ENCODE data around the gene GABARAPL2.

Gene GABARAPL2

DNA sequence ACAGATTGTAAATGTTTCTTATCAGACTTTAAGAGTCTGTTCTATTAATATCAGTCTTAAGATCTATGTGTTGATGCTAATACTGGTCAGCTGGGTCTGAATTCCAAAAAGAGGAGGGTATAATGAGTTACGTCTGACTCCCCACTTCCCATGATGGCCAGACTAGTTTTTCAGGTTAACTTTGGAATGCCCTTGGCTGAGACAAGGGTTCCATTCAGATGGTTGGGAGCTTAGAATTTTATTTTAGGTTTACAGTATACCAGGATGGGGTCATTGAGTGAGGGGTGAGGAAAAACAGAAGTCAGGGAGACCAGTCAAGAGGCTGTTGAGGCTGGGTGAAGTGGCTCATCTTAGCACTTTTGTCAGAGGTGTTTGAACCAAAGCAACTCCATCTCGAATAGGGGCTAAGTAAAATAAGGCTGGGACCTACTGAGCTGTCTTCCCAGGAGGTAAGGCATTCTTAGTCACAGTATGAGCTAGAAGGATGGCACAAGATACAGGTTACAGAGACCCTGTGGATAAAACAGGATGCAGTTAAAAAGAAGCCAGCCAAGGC lies 7.3 kb upstream of the GABARAPL2 start:
- H3K36me3 ChIP-seq (ENCODE audit: low read depth): no peaks in the 10 kb centered on the region
- no peaks in the 10 kb centered on the region for H3K9me3 ChIP-seq (ENCODE audit: severe bottlenecking)
- TF ChIP-seq, protein P1, sequence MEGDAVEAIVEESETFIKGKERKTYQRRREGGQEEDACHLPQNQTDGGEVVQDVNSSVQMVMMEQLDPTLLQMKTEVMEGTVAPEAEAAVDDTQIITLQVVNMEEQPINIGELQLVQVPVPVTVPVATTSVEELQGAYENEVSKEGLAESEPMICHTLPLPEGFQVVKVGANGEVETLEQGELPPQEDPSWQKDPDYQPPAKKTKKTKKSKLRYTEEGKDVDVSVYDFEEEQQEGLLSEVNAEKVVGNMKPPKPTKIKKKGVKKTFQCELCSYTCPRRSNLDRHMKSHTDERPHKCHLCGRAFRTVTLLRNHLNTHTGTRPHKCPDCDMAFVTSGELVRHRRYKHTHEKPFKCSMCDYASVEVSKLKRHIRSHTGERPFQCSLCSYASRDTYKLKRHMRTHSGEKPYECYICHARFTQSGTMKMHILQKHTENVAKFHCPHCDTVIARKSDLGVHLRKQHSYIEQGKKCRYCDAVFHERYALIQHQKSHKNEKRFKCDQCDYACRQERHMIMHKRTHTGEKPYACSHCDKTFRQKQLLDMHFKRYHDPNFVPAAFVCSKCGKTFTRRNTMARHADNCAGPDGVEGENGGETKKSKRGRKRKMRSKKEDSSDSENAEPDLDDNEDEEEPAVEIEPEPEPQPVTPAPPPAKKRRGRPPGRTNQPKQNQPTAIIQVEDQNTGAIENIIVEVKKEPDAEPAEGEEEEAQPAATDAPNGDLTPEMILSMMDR (IDR thresholded peaks at IDR 0.05; ENCODE audit: poor library complexity, severe bottlenecking): no peak
- H3K27ac ChIP-seq (ENCODE audit: poor library complexity, severe bottlenecking): no peak overlapping the region
- no peaks in the 10 kb centered on the region for H3K27me3 ChIP-seq (ENCODE audit: insufficient read depth, poor library complexity, severe bottlenecking)
- peaks cover 7% of the 10 kb centered on the region for H3K4me1 ChIP-seq (ENCODE audit: insufficient read depth, poor library complexity, severe bottlenecking)
- DNase-seq (ENCODE audit: low spot score) (no peak), ATAC-seq (ENCODE audit: low read depth) (no peak)
- H3K4me3 ChIP-seq (ENCODE audit: severe bottlenecking): no peak overlapping the region

DNA sequence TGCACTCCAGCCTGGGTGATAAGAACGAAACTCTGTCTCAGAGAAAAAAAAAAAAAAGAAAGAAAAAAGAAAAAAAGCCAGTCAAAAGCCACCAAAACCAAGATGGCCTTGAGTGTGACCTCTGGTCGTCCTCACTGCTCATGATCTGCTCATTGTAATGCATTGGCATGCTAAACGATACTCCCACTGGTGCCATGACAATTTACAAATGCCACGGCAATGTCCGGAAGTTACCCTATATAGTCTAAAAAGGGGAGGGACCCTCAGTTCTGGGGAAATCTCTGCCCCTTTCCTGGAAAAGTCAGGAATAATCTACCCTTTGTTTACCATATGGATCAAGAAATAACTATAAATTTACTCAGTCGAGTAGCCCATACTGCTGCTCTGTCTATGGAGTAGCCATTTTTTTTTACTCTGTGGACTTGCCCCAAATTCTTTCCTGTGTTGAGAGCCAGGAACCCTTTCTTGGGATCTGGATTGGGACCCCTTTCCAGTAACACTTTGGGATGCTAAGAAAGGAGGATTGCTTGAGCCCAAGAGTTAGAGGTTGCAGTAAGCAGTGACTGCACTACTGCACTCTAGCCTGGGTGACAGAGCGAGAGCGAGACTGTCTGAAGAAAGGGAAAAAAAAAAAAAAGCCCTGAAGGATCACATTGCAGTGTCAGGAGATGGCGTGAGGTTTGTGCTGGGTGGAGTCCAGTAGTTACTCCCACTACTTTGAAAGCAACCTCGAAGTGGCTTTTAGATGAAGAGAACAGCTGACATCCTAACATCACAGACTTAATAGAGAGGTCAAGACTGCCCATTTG lies 6.4 kb upstream of the GABARAPL2 start:
- Histone ChIP-seq H3K27me3 (ENCODE audit: insufficient read depth, poor library complexity, severe bottlenecking) (no peaks in the 10 kb centered on the region), H3K36me3 (ENCODE audit: low read depth) (no peaks in the 10 kb centered on the region), H3K9me3 (ENCODE audit: severe bottlenecking) (no peaks in the 10 kb centered on the region), H3K4me3 (ENCODE audit: severe bottlenecking) (no peak overlapping the region), H3K4me1 (ENCODE audit: insufficient read depth, poor library complexity, severe bottlenecking) (peaks cover 4% of the 10 kb centered on the region), H3K27ac (ENCODE audit: poor library complexity, severe bottlenecking) (no peak overlapping the region)
- ATAC-seq (ENCODE audit: low read depth) (no peak), DNase-seq (ENCODE audit: low spot score) (no peak)
- TF ChIP-seq, protein P1 (IDR thresholded peaks at IDR 0.05; ENCODE audit: poor library complexity, severe bottlenecking): no peak

DNA sequence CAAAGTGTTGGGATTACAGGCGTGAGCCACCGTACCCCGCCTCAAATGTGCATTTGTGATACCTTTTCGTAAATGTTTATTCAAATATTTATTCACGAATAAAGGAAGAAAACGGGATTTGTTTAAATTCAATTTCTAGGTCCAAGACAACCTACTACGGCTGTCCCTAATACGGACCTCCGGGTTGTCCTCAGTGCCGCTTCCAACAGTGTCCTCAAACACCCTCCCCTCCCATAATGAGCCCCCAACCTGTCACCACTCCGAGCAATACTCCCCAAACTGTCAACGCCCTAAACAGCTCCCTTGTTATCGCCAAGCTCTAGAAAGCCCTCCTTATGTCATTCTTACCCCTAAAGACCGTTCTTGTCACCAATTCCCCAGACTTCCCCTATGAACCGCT lies 539 bp upstream of the GABARAPL2 start:
- Histone ChIP-seq H3K4me3 (ENCODE audit: severe bottlenecking) (peak overlapping the region; percentile 71), H3K4me1 (ENCODE audit: insufficient read depth, poor library complexity, severe bottlenecking) (no peaks in the 10 kb centered on the region), H3K27ac (ENCODE audit: poor library complexity, severe bottlenecking) (peak overlapping the region; percentile 20), H3K36me3 (ENCODE audit: low read depth) (peaks cover 37% of the 10 kb centered on the region), H3K27me3 (ENCODE audit: insufficient read depth, poor library complexity, severe bottlenecking) (no peaks in the 10 kb centered on the region), H3K9me3 (ENCODE audit: severe bottlenecking) (no peaks in the 10 kb centered on the region)
- DNase-seq (ENCODE audit: low spot score): no peak
- peak; percentile 1; the same call in 1 of the 3 replicates for ATAC-seq (ENCODE audit: low read depth)
- TF ChIP-seq, protein P1 (IDR thresholded peaks at IDR 0.05; ENCODE audit: poor library complexity, severe bottlenecking): no peak

GRCh38 chr16:75566758-75567255 lies 628 bp downstream of the GABARAPL2 start:
- Histone ChIP-seq H3K9me3 (ENCODE audit: severe bottlenecking) (no peaks in the 10 kb centered on the region), H3K27me3 (ENCODE audit: insufficient read depth, poor library complexity, severe bottlenecking) (no peaks in the 10 kb centered on the region), H3K4me3 (ENCODE audit: severe bottlenecking) (peak overlapping the region; percentile 71), H3K4me1 (ENCODE audit: insufficient read depth, poor library complexity, severe bottlenecking) (no peaks in the 10 kb centered on the region), H3K27ac (ENCODE audit: poor library complexity, severe bottlenecking) (peak overlapping the region; percentile 20), H3K36me3 (ENCODE audit: low read depth) (peaks cover 47% of the 10 kb centered on the region)
- no peak for DNase-seq (ENCODE audit: low spot score)
- TF ChIP-seq, protein P1 (IDR thresholded peaks at IDR 0.05; ENCODE audit: poor library complexity, severe bottlenecking): no peak
- ATAC-seq (ENCODE audit: low read depth): no peak

GRCh38 chr16:75567911-75568310 lies 1.7 kb downstream of the GABARAPL2 start:
- no peak for DNase-seq (ENCODE audit: low spot score)
- no peak for ATAC-seq (ENCODE audit: low read depth)
- TF ChIP-seq, protein P1 (IDR thresholded peaks at IDR 0.05; ENCODE audit: poor library complexity, severe bottlenecking): no peak
- no peaks in the 10 kb centered on the region for H3K9me3 ChIP-seq (ENCODE audit: severe bottlenecking)
- no peaks in the 10 kb centered on the region for H3K4me1 ChIP-seq (ENCODE audit: insufficient read depth, poor library complexity, severe bottlenecking)
- H3K27ac ChIP-seq (ENCODE audit: poor library complexity, severe bottlenecking): no peak overlapping the region
- H3K36me3 ChIP-seq (ENCODE audit: low read depth): peaks cover 58% of the 10 kb centered on the region
- H3K4me3 ChIP-seq (ENCODE audit: severe bottlenecking): no peak overlapping the region
- no peaks in the 10 kb centered on the region for H3K27me3 ChIP-seq (ENCODE audit: insufficient read depth, poor library complexity, severe bottlenecking)

All from RWPE2 (cell line).